ENCODE measurements around the gene SPAG16.

GRCh38 chr2:214019973-214020345 lies 735.7 kb downstream of the SPAG16 start:
- TF ChIP-seq CTCF (conservative IDR thresholded peaks at IDR 0.05) (no peak), ZFX (IDR thresholded peaks at IDR 0.05) (no peak)
